ENCODE data around the gene CLASP1.

DNA sequence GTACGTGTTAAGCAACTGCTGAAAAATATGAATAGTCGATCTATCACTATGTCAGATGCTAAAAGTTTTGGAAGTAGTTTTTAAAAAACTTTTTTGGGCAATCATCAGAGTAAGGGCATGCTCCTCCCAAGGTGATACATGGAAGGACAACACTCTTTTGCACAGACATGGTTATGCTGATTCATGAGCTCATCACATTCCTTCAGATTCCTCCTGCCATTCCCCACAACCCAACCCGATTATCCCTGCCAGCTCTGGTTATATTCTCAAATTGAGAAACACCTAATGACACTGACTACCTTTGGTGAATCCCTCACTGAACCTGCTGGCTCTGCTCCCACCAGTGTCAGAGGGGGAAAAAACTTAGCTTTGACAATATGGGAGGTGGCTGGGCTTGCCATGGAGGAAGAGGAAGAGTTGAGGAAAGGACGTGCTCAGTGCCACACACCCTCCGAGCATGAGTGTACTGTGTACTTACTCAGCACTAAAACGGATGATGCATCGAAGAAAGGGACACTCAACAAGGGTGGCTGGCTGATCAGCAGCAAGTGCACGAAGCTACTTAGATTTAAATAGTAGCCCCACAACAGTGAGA is 202.5 kb downstream of the CLASP1 start:
- TF ChIP-seq SAP30 (IDR thresholded peaks at IDR 0.05; ENCODE audit: insufficient read depth, insufficient replicate concordance, low read length) (no peak), POLR2A (IDR thresholded peaks at IDR 0.05; ENCODE audit: control extremely low read depth in 1 of 2, low read depth in 2 of 2, low read length in 2 of 2) (no peak)
- TF ChIP-seq, protein P1, sequence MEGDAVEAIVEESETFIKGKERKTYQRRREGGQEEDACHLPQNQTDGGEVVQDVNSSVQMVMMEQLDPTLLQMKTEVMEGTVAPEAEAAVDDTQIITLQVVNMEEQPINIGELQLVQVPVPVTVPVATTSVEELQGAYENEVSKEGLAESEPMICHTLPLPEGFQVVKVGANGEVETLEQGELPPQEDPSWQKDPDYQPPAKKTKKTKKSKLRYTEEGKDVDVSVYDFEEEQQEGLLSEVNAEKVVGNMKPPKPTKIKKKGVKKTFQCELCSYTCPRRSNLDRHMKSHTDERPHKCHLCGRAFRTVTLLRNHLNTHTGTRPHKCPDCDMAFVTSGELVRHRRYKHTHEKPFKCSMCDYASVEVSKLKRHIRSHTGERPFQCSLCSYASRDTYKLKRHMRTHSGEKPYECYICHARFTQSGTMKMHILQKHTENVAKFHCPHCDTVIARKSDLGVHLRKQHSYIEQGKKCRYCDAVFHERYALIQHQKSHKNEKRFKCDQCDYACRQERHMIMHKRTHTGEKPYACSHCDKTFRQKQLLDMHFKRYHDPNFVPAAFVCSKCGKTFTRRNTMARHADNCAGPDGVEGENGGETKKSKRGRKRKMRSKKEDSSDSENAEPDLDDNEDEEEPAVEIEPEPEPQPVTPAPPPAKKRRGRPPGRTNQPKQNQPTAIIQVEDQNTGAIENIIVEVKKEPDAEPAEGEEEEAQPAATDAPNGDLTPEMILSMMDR (IDR thresholded peaks at IDR 0.05; ENCODE audit: control extremely low read depth in 1 of 3, insufficient read depth in 1 of 3, low read depth in 1 of 3, low read length in 3 of 3): no peak
- TF ChIP-seq, protein P2, sequence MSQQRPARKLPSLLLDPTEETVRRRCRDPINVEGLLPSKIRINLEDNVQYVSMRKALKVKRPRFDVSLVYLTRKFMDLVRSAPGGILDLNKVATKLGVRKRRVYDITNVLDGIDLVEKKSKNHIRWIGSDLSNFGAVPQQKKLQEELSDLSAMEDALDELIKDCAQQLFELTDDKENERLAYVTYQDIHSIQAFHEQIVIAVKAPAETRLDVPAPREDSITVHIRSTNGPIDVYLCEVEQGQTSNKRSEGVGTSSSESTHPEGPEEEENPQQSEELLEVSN (IDR thresholded peaks at IDR 0.05): no peak

All from H1 (cell line).